Measurements from ENCODE around the gene TMEM14A. TPM values are rescaled to one million over a fixed set of nuclear protein-coding genes. Genes with fewer than 3 reads are reported as not detected.

Gene TMEM14A
- total and polyA plus RNA-seq, 9 of the 15 experiments (the other 6 are each of a cell fraction or from before 2014, with no cell fraction given) = 3.5 to 43.3 (median 8.5) TPM

- no peak for TF ChIP-seq MGA (IDR thresholded peaks at IDR 0.05)
- no peak for TF ChIP-seq FOXJ3 (CRISPR knock-in tag; IDR thresholded peaks at IDR 0.05)
- no peak for TF ChIP-seq USF1 (CRISPR knock-in tag; IDR thresholded peaks at IDR 0.05)
- TF ChIP-seq ZNF133 (CRISPR knock-in tag; IDR thresholded peaks at IDR 0.05) = no peak
- no peak for TF ChIP-seq HDAC2 (IDR thresholded peaks at IDR 0.05)
- no peak for TF ChIP-seq ZNF354B (CRISPR knock-in tag; IDR thresholded peaks at IDR 0.05)
- TF ChIP-seq TCF3 (CRISPR knock-in tag; IDR thresholded peaks at IDR 0.05) = no peak
- TF ChIP-seq ADNP (tag; IDR thresholded peaks at IDR 0.05) = no peak
- no peak for TF ChIP-seq UBTF (IDR thresholded peaks at IDR 0.05; ENCODE audit: borderline replicate concordance in 1 of 2, low read depth in 2 of 2, low read length in 2 of 2)
- no peak for TF ChIP-seq ID3 (CRISPR knock-in tag; IDR thresholded peaks at IDR 0.05)
- no peak for TF ChIP-seq ID3 (tag; IDR thresholded peaks at IDR 0.05)
- TF ChIP-seq POLR2AphosphoS2 (IDR thresholded peaks at IDR 0.05; ENCODE audit: low read length) = no peak
- no peak for TF ChIP-seq ZNF175 (CRISPR knock-in tag; IDR thresholded peaks at IDR 0.05; ENCODE audit: low read depth)
Observed at GRCh38 chr6:52724406-52725121, 53.7 kb downstream of the TMEM14A start (continued).

Data from K562 (cell line).